CD4-positive, alpha-beta T cell (primary cell): ENCODE measurements around the gene PET100. TPM values are rescaled to one million over a fixed set of nuclear protein-coding genes. Genes with fewer than 3 reads are reported as not detected.

Experiments used
- ATAC-seq: fragments of 200-7000 bp; cut with Tn5 transposase; one replicate; pipeline ENCODE4 v1.10.0; 2022; ENCODE audit warnings: mild to moderate bottlenecking; ENCODE audit not compliant: poor library complexity
- CTCF ChIA-PET: fragments of 350-600 bp; sonication (Branson Sonifier 250); formaldehyde crosslinking; loops from one replicate; lab custom pipeline; 2021; ENCODE audit warnings: antibody characterized with exemption, inconsistent platforms; lab: Charles Lee
- POLR2A ChIA-PET: fragments of 350-600 bp; sonication (Branson Sonifier 250); formaldehyde crosslinking; loops from one replicate; lab custom pipeline; 2021; ENCODE audit warnings: antibody characterized with exemption, inconsistent platforms; lab: Charles Lee
- DNase-seq, 14 experiments: peaks; one replicate each; pipeline ENCODE4 v3.0.0-alpha.2; 2013 to 2020; ENCODE audit warnings: mixed read lengths in 2 of 14
- H3K27ac ChIP-seq, 2 donors: one replicate each; pipeline versions ENCODE4 v1.5.1 to v1.7.0; 2013; ENCODE audit warnings: low read length in 2 of 2, low read depth in 1 of 2, mild to moderate bottlenecking in 1 of 2
- H3K27me3 ChIP-seq, 2 experiments: 1 replicate in 1 of 2; 2 replicates in 1 of 2; pipeline versions ENCODE4 v1.6.1 to v1.7.0; 2013; ENCODE audit warnings: low read length in 2 of 2, control low read depth in 1 of 2, mild to moderate bottlenecking in 1 of 2, moderate library complexity in 1 of 2; ENCODE audit not compliant: insufficient read depth in 2 of 2, control insufficient read depth in 1 of 2
- H3K36me3 ChIP-seq: one replicate; pipeline ENCODE4 v1.6.1; 2013; ENCODE audit warnings: low read length, control low read depth; ENCODE audit not compliant: insufficient read depth
- H3K4me1 ChIP-seq: one replicate; pipeline ENCODE4 v1.6.1; 2013; ENCODE audit warnings: low read length, control low read depth; ENCODE audit not compliant: insufficient read depth
- H3K4me3 ChIP-seq: one replicate; pipeline ENCODE4 v1.5.1; 2013; ENCODE audit warnings: mild to moderate bottlenecking, low read length, moderate library complexity
- H3K9me3 ChIP-seq, 2 experiments: 1 replicate in 1 of 2; 2 replicates in 1 of 2; pipeline versions ENCODE4 v1.6.1 to v1.7.0; 2013; ENCODE audit warnings: low read length in 2 of 2, mild to moderate bottlenecking in 2 of 2, control low read depth in 1 of 2, moderate library complexity in 1 of 2; ENCODE audit not compliant: control insufficient read depth in 1 of 2, insufficient read depth in 1 of 2
- H3K27ac Mint-ChIP-seq: one replicate; pipeline ENCODE4 v1.8.0; 2020; ENCODE audit warnings: mixed read lengths
- H3K27me3 Mint-ChIP-seq: one replicate; pipeline ENCODE4 v1.8.0; 2021; ENCODE audit warnings: mixed read lengths
- H3K36me3 Mint-ChIP-seq: one replicate; pipeline ENCODE4 v1.8.0; 2021; ENCODE audit warnings: low read depth, mixed read lengths
- H3K4me1 Mint-ChIP-seq: one replicate; pipeline ENCODE4 v1.8.0; 2021; ENCODE audit warnings: low read depth, mixed read lengths
- H3K4me3 Mint-ChIP-seq: one replicate; pipeline ENCODE4 v1.8.0; 2020; ENCODE audit warnings: mild to moderate bottlenecking, mixed read lengths
- H3K9me3 Mint-ChIP-seq: one replicate; pipeline ENCODE4 v1.8.0; 2020; ENCODE audit warnings: mixed read lengths
- CTCF ChIP-seq: fragments of 200-600 bp; IDR thresholded peaks from one replicate; pipeline ENCODE4 v1.8.0; 2022; ENCODE audit warnings: antibody characterized with exemption, mild to moderate bottlenecking
- intact Hi-C, 2 experiments: fragments of 100-400 bp; cut with DNase I in 1 of 2; cut with micrococcal nuclease in 1 of 2; formaldehyde crosslinking; loops; one replicate each; pipeline versions ENCODE4 v1.15.1 to v1.9.0; 2023 to 2025; cut with DNase I, micrococcal nuclease
- total RNA-seq, 174 experiments: library from RNA in 2 of 174; stranded (reverse) in 2 of 174; gene quantifications; one replicate each; pipeline ENCODE4 v1.2.3 and lab custom pipeline; 2021 to 2026

PET100 gene
- total RNA-seq, 2 experiments from 2014 or later: 178 to 188 TPM

GRCh38 chr19:7638802-7639465, 9.3 kb downstream of the PET100 start:
- Mint-ChIP-seq H3K4me1 (peaks cover 36% of the 10 kb centered on the region), H3K27ac (peak overlapping the region; percentile 90), H3K9me3 (no peaks in the 10 kb centered on the region), H3K36me3 (peaks cover 19% of the 10 kb centered on the region), H3K27me3 (no peaks in the 10 kb centered on the region), H3K4me3 (peak overlapping the region; percentile 60)
- no peak for TF ChIP-seq CTCF
- ChIA-PET POLR2A (interaction anchor here (1.7 to 2.4 kb wide), 2 partner anchors 9 to 13 kb away, joined by 5 to 18 read pairs; partner anchors contain the start of genes PET100 and XAB2), CTCF (no interaction called here)
- H3K4me3 ChIP-seq: no peak overlapping the region
- no peaks in the 10 kb centered on the region for H3K27me3 ChIP-seq
- intact Hi-C loops: loop anchor here in 1 of 2 experiments (5.0 kb wide), 1 partner anchor 288 kb away; the partner anchor contains the start of gene CTXN1
- no peak overlapping the region for H3K27ac ChIP-seq
- H3K4me1 ChIP-seq: peaks cover 47% of the 10 kb centered on the region
- no peak for ATAC-seq
- DNase-seq: no peak
- peaks cover 26% of the 10 kb centered on the region for H3K36me3 ChIP-seq
- no peaks in the 10 kb centered on the region for H3K9me3 ChIP-seq

GRCh38 chr19:7639863-7640348, 10.3 kb downstream of the PET100 start:
- ATAC-seq (no peak), DNase-seq (no peak)
- no peak for TF ChIP-seq CTCF
- Histone ChIP-seq H3K27me3 (no peaks in the 10 kb centered on the region), H3K4me3 (no peak overlapping the region), H3K4me1 (peaks cover 50% of the 10 kb centered on the region), H3K9me3 (no peaks in the 10 kb centered on the region), H3K27ac (no peak overlapping the region), H3K36me3 (peaks cover 33% of the 10 kb centered on the region)
- intact Hi-C loops: loop anchor here in 1 of 2 experiments (5.0 kb wide), 1 partner anchor 287 kb away; the partner anchor contains the start of gene CTXN1
- peak overlapping the region; percentile 90 for H3K27ac Mint-ChIP-seq
- no peaks in the 10 kb centered on the region for H3K9me3 Mint-ChIP-seq
- H3K4me3 Mint-ChIP-seq: peak overlapping the region; percentile 59
- ChIA-PET CTCF (no interaction called here), POLR2A (no interaction called here)
- peaks cover 36% of the 10 kb centered on the region for H3K4me1 Mint-ChIP-seq
- no peaks in the 10 kb centered on the region for H3K27me3 Mint-ChIP-seq
- peaks cover 24% of the 10 kb centered on the region for H3K36me3 Mint-ChIP-seq

DNA sequence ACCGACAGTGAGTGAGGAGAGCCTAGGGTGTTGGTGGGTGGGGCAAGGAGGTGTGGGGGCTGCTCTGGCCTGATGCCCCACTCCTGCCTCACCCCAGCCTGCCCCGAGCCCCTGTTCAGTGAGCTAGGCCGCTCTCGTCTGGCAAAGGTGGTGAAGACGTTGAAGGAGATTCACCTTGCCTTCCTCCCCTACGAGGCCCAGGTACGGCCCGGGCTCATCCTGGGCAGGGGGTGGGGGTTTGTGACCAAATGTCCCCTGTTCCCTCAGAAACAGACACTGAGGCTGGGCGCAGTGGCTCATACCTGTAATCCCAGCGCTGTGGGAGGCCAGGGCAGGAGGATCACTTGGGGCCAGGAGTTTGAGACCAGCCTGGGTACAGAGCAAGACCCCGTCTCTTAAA, 11.2 kb downstream of the PET100 start:
- ChIA-PET POLR2A (interaction anchor here (0.9 to 2.3 kb wide), 2 partner anchors 11 to 20 kb away, joined by 6 to 9 read pairs; partner anchors contain the start of genes PET100 and XAB2), CTCF (no interaction called here)
- Histone ChIP-seq H3K27ac (no peak overlapping the region), H3K4me3 (no peak overlapping the region), H3K9me3 (no peaks in the 10 kb centered on the region), H3K4me1 (peaks cover 47% of the 10 kb centered on the region), H3K36me3 (peaks cover 39% of the 10 kb centered on the region), H3K27me3 (no peaks in the 10 kb centered on the region)
- no peak overlapping the region for H3K27ac Mint-ChIP-seq
- H3K9me3 Mint-ChIP-seq: no peaks in the 10 kb centered on the region
- ATAC-seq (no peak), DNase-seq (no peak)
- no peak for TF ChIP-seq CTCF
- peaks cover 35% of the 10 kb centered on the region for H3K4me1 Mint-ChIP-seq
- H3K36me3 Mint-ChIP-seq: peaks cover 30% of the 10 kb centered on the region
- intact Hi-C loops: no loop called here
- no peaks in the 10 kb centered on the region for H3K27me3 Mint-ChIP-seq
- H3K4me3 Mint-ChIP-seq: no peak overlapping the region
